ENCODE measurements around the gene PRICKLE4. TPM values are rescaled to one million over a fixed set of nuclear protein-coding genes. Genes with fewer than 3 reads are reported as not detected.
A peak's percentile ranks its signal among the peaks of the same experiment; 100 is the strongest.

PRICKLE4 gene
- total and polyA plus RNA-seq, 2 of the 13 experiments (the other 11 are each of a cell fraction or from before 2014, with no cell fraction given), result 0.92 to 1.2 TPM

DNA sequence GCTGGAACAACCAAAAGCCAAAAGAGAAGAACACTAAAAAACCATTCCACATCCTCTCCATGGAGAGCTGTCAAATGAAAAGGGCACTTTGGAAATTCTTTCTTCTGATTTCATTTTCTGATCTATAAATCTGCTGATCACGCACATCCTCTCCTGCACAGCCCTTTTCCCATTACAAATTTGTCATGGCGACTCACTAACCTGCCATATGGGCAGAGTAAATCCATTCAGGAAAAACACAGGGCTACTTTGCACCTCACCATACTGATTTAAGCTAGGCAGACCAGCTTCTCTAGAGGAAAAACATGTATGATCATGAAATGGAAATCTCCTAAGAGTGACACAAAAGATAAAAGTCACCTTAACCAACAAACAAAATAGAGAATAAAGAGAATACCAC is 32.9 kb downstream of the PRICKLE4 start (continued):
- TF ChIP-seq ZBTB40 (IDR thresholded peaks at IDR 0.05) (no peak), ZBTB40 (CRISPR knock-in tag; IDR thresholded peaks at IDR 0.05) (no peak)

GRCh38 chr6:41813956-41814355 is 33.4 kb downstream of the PRICKLE4 start:
- ATAC-seq (no peak), DNase-seq (ENCODE audit: low spot score) (no peak), FAIRE-seq (no peak)
- no peaks in the 10 kb centered on the region for H3K4me1 ChIP-seq (ENCODE audit: insufficient read depth, low read length)
- H3K4me3 ChIP-seq (replicated peaks in 1 of 3; ENCODE audit: insufficient read depth in 1 of 3, low read depth in 2 of 3, low read length in 3 of 3), result no peak overlapping the region
- POLR2A ChIA-PET, result no interaction called here
- no peak overlapping the region for H3K27ac ChIP-seq (ENCODE audit: extremely low read length, insufficient read depth, low read length)
- H3K9me3 ChIP-seq (ENCODE audit: low read length), result no peaks in the 10 kb centered on the region
- no peak overlapping the region for H2AFZ ChIP-seq (ENCODE audit: low read length)
- no peaks in the 10 kb centered on the region for H3K79me2 ChIP-seq (ENCODE audit: insufficient read depth, low read length)
- TF ChIP-seq MAFF (IDR thresholded peaks at IDR 0.05; ENCODE audit: low read depth, low read length), result 0 out of 2 replicates have a peak, but pooled peaks have one; percentile 22
- no peak for TF ChIP-seq RORA (CRISPR knock-in tag; IDR thresholded peaks at IDR 0.05)
- TF ChIP-seq MAFK (conservative IDR thresholded peaks at IDR 0.05 in 1 of 2, IDR thresholded peaks at IDR 0.05 in 1 of 2; ENCODE audit: low read length in 2 of 2), result peak in 1 of 2 experiments; percentile 59; a peak in 3 of 4 replicates
- no peaks in the 10 kb centered on the region for H3K27me3 ChIP-seq (ENCODE audit: control insufficient read depth in 1 of 2, insufficient read depth in 2 of 2, low read length in 2 of 2)
- WGBS (ENCODE audit: low lambda C conversion rate), result 84% methylated on average over 2 of the region's 2 CpGs
- no peaks in the 10 kb centered on the region for H4K20me1 ChIP-seq (ENCODE audit: insufficient read depth, low read length)
- no peak overlapping the region for H3K9ac ChIP-seq (ENCODE audit: insufficient read depth, low read depth, low read length)
- no peaks in the 10 kb centered on the region for H3K36me3 ChIP-seq (replicated peaks in 1 of 2; ENCODE audit: control insufficient read depth in 1 of 2, insufficient read depth in 2 of 2, low read length in 2 of 2)
- CTCF ChIA-PET (ENCODE audit: low intra/inter-chr PET ratio, low total read pairs), result no interaction called here
- intact Hi-C loops (cut with micrococcal nuclease; ENCODE audit: unreplicated experiment) (no loop called here), in situ Hi-C loops (cut with HindIII; ENCODE audit: extremely low pct_ligation_motif_present, low pct_unique_long_range_greater_than_20kb) (no loop called here)
- no TSS peak for BruUV-seq (replicated peaks)
- H3K4me2 ChIP-seq (ENCODE audit: low read depth, low read length), result no peak overlapping the region

All from HepG2 (cell line).